Keratinocyte (primary cell): Measurements from ENCODE around the gene SCAPER. TPM values are rescaled to one million over a fixed set of nuclear protein-coding genes. Genes with fewer than 3 reads are reported as not detected.

Source experiments
- DNase-seq: peaks from one replicate; pipeline ENCODE4 v3.0.0-alpha.2; 2011; ENCODE audit warnings: low read depth, missing footprints, low spot score
- FAIRE-seq: peaks from 2 replicates; lab custom pipeline; 2011; peaks lifted over from hg19 to GRCh38; lab: Jason Lieb, UNC
- H2AFZ ChIP-seq: 2 replicates; pipeline ENCODE4 v1.6.0; 2012; ENCODE audit warnings: low read length, control low read depth, inconsistent platforms; ENCODE audit not compliant: control insufficient read depth
- H3K27ac ChIP-seq: 2 replicates; pipeline ENCODE4 v1.5.1; 2011; ENCODE audit warnings: low read length; ENCODE audit not compliant: control insufficient read depth, insufficient read depth
- H3K27me3 ChIP-seq: 3 replicates; pipeline ENCODE4 v1.6.0; 2011; ENCODE audit warnings: low read length; ENCODE audit not compliant: control insufficient read depth, insufficient read depth; ENCODE audit errors: extremely low read depth
- H3K36me3 ChIP-seq, 2 experiments: 2 replicates in 1 of 2; 3 replicates in 1 of 2; pipeline ENCODE4 v1.5.1; 2011; ENCODE audit warnings: low read length in 2 of 2, mild to moderate bottlenecking in 1 of 2; ENCODE audit not compliant: control insufficient read depth in 2 of 2, insufficient read depth in 2 of 2; ENCODE audit errors: extremely low read depth in 1 of 2
- H3K4me1 ChIP-seq: 3 replicates; pipeline ENCODE4 v1.5.1; 2011; ENCODE audit warnings: low read length; ENCODE audit not compliant: control insufficient read depth, insufficient read depth; ENCODE audit errors: extremely low read depth
- H3K4me2 ChIP-seq: 3 replicates; pipeline ENCODE4 v1.6.0; 2011; ENCODE audit warnings: low read depth, low read length; ENCODE audit not compliant: control insufficient read depth, insufficient read depth; ENCODE audit errors: extremely low read depth
- H3K4me3 ChIP-seq, 3 experiments: fragments of 200-600 bp in 1 of 3; sonication (generic) in 1 of 3; 2 replicates in 2 of 3; 3 replicates in 1 of 3; pipeline ENCODE4 v1.5.1; 2011 to 2016; ENCODE audit warnings: low read length in 3 of 3, mild to moderate bottlenecking in 3 of 3, control low read depth in 2 of 3, inconsistent platforms in 1 of 3, low read depth in 1 of 3, mixed read lengths in 1 of 3, mixed run types in 1 of 3, moderate library complexity in 1 of 3; ENCODE audit not compliant: control insufficient read depth in 2 of 3, insufficient read depth in 2 of 3; ENCODE audit errors: extremely low read depth in 1 of 3
- H3K79me2 ChIP-seq: 2 replicates; pipeline ENCODE4 v1.6.0; 2012; ENCODE audit warnings: low read length; ENCODE audit not compliant: control insufficient read depth, insufficient read depth
- H3K9ac ChIP-seq: 3 replicates; pipeline ENCODE4 v1.6.0; 2011; ENCODE audit warnings: low read length; ENCODE audit not compliant: control insufficient read depth, insufficient read depth; ENCODE audit errors: extremely low read depth
- H3K9me1 ChIP-seq: 3 replicates; pipeline ENCODE4 v1.6.0; 2011; ENCODE audit warnings: low read length; ENCODE audit not compliant: control insufficient read depth, insufficient read depth; ENCODE audit errors: extremely low read depth
- H3K9me3 ChIP-seq: 2 replicates; pipeline ENCODE4 v1.5.1; 2012; ENCODE audit warnings: low read depth, low read length; ENCODE audit not compliant: control insufficient read depth
- H4K20me1 ChIP-seq: 3 replicates; pipeline ENCODE4 v1.6.0; 2011; ENCODE audit warnings: low read length; ENCODE audit not compliant: control insufficient read depth, insufficient read depth; ENCODE audit errors: extremely low read depth
- CTCF ChIP-seq, 3 experiments: IDR thresholded peaks in 1 of 3; conservative IDR thresholded peaks in 1 of 3; optimal IDR thresholded peaks in 1 of 3; 2 replicates in 2 of 3; 3 replicates in 1 of 3; pipeline versions ENCODE3 to v1.5.1; 2011; ENCODE audit warnings: low read length in 3 of 3, mild to moderate bottlenecking in 3 of 3, moderate library complexity in 2 of 3, control low read depth in 1 of 3, inconsistent platforms in 1 of 3; ENCODE audit not compliant: insufficient read depth in 2 of 3; ENCODE audit errors: extremely low read depth in 1 of 3
- EZH2 ChIP-seq: IDR thresholded peaks from one replicate; pipeline ENCODE4 v1.6.1; 2012; ENCODE audit warnings: inconsistent platforms, mild to moderate bottlenecking, low read length, moderate library complexity
- dilution Hi-C: fragments of 300-500 bp; cut with MboI; formaldehyde crosslinking; loops from one replicate; pipeline ENCODE4 v1.7.0; 2020; ENCODE audit warnings: low sequenced_read_pairs; ENCODE audit not compliant: extremely low pct_ligation_motif_present
- polyA plus RNA-seq, 5 experiments: library from polyadenylated mRNA; depleted of rRNA in 3 of 5; stranded (reverse) in 3 of 5; stranded (forward) in 1 of 5; unstranded in 1 of 5; fragments of >200 nt; gene quantifications; 1 replicate in 1 of 5; 2 replicates in 3 of 5; 3 replicates in 1 of 5; pipeline versions ENCODE4 v1.2.1 to v1.2.3, GENCODE V29; 2011 to 2012; ENCODE audit warnings: missing spikeins in 2 of 5, low read depth in 1 of 5, low replicate concordance in 1 of 5

SCAPER gene
- polyA plus RNA-seq, 1 donor (not counting 4 experiments of a cell fraction or from before 2014, with no cell fraction given) = 5.2 TPM

DNA sequence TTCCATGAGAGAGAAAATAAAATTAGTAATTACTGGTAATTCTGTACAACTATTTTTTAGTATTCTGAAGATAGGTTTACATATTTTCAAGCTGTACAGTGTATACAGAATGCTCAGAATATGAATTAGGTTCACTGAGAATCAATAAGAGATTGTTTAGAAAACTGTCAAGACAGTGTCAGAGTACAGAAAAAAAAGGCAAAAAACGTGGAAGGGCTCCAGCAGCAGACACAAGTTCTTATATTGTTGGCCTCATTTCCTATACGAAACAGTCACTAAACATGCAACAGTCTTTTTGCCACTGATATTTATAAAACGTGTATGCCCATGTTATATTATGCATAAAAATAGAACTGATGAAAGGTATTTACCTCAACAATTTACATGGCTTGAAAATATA lies 464.7 kb downstream of the SCAPER start:
- TF ChIP-seq CTCF (optimal IDR thresholded peaks at IDR 0.05 in 1 of 3, IDR thresholded peaks at IDR 0.05 in 1 of 3, conservative IDR thresholded peaks at IDR 0.05 in 1 of 3; ENCODE audit: extremely low read depth in 1 of 3, insufficient read depth in 2 of 3, low read length in 3 of 3) (no peak), EZH2 (no peak)
- Histone ChIP-seq H4K20me1 (no peaks in the 10 kb centered on the region), H3K9me3 (no peaks in the 10 kb centered on the region), H3K4me3 (no peak overlapping the region), H3K4me1 (no peaks in the 10 kb centered on the region), H3K27ac (no peak overlapping the region), H3K9ac (no peak overlapping the region), H3K27me3 (no peaks in the 10 kb centered on the region), H3K4me2 (no peak overlapping the region), H3K9me1 (no peaks in the 10 kb centered on the region), H2AFZ (no peak overlapping the region), H3K36me3 (no peaks in the 10 kb centered on the region), H3K79me2 (no peaks in the 10 kb centered on the region)
- FAIRE-seq (no peak), DNase-seq (no peak)
- dilution Hi-C loops = no loop called here

GRCh38 chr15:76439542-76439941 lies 465.6 kb downstream of the SCAPER start:
- FAIRE-seq = no peak
- no peaks in the 10 kb centered on the region for H3K9me3 ChIP-seq
- no peak for DNase-seq
- no peaks in the 10 kb centered on the region for H3K4me1 ChIP-seq
- H3K27ac ChIP-seq = no peak overlapping the region
- dilution Hi-C loops = no loop called here
- no peaks in the 10 kb centered on the region for H3K27me3 ChIP-seq
- no peak overlapping the region for H3K4me3 ChIP-seq
- no peaks in the 10 kb centered on the region for H3K9me1 ChIP-seq
- no peaks in the 10 kb centered on the region for H4K20me1 ChIP-seq
- no peak for TF ChIP-seq EZH2
- TF ChIP-seq CTCF (optimal IDR thresholded peaks at IDR 0.05 in 1 of 3, IDR thresholded peaks at IDR 0.05 in 1 of 3, conservative IDR thresholded peaks at IDR 0.05 in 1 of 3; ENCODE audit: extremely low read depth in 1 of 3, insufficient read depth in 2 of 3, low read length in 3 of 3) = no peak
- no peak overlapping the region for H3K4me2 ChIP-seq
- H3K9ac ChIP-seq = no peak overlapping the region
- no peaks in the 10 kb centered on the region for H3K36me3 ChIP-seq
- no peaks in the 10 kb centered on the region for H3K79me2 ChIP-seq
- H2AFZ ChIP-seq = no peak overlapping the region
